Measurements from ENCODE around the gene TTN.

DNA sequence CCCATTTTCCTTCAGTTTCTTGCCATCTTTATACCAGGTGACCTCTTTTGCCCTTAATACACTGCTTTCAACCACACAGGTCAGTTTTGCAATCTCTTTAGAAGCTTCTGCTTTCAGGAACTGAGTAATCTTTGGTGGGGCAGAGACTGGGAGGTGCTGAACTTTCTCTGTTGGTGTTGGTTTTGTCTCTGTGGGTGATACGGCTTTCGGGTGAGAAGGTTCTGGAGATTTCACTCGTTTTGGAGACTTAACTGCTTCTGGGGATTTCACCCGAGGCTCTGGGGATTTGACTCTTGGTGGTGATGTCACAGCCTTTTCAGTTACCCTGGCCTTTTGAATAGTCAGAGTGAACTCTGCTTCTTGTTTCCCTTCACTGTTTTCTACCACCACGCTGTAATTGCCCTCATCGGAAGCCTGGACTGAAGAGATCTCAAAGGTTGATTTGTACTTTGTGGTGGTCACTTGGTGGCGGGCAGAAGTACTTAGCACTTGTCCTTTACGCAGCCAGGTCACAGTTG is 276.5 kb downstream of the TTN start:
- TF ChIP-seq POLR2A (IDR thresholded peaks at IDR 0.05) = no peak
- TF ChIP-seq CTCF (IDR thresholded peaks at IDR 0.05) = no peak

Measured in vagina (tissue), 2 donors.